GM18870 (cell line): ENCODE results near the gene ABCD1.
A peak's percentile ranks its signal among the peaks of the same experiment; 100 is the strongest.
"Not testable (repeated sequence)": the region's sequence is repeated elsewhere in the genome, so short reads cannot be mapped to it uniquely, and the experiment has no call there.

Experiments
- ATAC-seq: cut with Tn5 transposase; IDR thresholded peaks from one replicate; pipeline ENCODE4 v1.9.1; 2021; ENCODE audit warnings: moderate library complexity; ENCODE audit not compliant: unreplicated experiment

ABCD1 gene

DNA sequence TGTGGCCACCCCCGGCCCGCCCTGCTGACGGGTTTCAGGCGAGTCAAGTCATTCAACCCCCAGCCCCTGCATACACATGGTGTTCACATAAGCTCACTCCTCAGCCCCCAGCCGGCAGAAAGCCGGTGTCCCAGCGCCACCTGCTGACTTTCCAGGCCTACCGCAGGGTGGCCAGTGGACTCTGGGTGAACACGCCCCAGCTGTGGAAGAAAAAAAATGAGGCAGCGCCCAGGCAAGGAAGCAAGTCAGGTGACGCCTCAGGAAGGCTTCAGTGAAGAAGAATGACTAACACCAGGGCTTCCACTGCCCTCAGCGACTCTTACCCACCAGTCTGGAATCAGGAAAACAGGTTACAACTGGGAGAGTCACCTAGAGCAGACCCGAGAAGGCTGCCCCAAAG is 16.2 kb upstream of the ABCD1 start:
- ATAC-seq: no peak

DNA sequence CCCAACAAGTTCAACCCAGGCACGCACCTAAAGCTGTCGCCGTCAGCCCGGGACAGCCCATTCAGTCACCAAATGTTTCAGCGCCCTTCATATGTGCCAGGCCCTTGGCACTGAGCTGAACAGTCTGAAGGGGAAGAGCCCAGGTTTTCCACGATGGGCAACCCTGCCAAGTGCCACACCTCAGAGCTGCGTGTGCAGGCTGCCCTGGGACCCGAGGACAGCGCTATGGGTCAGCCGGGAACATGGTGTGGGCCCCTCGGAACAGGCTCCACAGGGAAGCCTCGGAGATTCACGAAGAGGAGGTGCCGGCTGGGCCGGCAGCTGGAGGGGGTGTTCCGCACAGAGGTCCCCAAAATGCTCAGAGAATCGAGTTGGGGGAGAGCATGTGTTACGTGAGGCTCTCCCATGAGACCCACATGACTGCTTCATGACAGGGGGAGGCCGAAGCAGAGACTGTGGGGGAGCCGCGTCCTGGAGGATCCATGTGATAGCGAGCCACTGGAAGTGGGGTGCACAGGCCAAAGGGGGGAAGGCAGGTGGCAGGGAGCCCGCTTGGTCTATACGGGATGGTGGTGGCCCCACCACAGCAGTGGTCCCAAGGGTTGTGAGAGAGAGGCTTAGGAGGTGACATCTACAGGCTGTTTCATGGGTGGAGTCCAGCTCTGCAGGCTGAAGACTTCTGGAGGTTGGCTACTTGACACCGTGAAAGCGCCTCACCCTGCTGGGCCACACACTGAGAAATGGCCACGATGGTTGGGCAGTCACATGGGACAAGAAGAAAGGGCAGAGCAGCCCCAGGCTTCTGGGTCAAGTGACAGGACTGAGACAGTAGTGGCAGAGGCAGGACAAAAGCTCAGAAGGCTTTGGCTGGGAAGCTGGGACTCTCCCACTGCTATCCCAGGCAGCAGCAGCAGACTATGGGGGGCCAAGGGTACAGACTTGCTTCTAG is 14.7 kb upstream of the ABCD1 start:
- ATAC-seq: no peak

DNA sequence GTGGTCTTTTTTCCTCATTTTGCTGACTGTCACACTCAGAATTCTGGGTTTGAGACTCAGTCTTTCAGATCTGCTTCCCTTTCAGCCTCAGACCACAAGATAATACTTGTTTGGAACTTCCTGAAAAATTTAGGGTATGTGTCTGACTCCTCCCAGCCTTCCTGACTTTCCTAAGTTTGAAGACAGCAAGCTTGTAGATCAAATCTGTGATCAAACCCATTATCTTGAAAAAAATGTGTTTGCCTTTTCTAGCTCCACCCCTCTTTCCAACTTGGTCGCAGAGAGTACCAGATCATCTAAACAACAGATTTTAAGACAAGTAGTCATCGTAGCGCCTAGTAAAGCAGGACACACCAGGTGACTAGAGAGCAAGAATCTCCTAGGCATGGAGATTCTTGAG is 10.4 kb upstream of the ABCD1 start:
- no peak for ATAC-seq

DNA sequence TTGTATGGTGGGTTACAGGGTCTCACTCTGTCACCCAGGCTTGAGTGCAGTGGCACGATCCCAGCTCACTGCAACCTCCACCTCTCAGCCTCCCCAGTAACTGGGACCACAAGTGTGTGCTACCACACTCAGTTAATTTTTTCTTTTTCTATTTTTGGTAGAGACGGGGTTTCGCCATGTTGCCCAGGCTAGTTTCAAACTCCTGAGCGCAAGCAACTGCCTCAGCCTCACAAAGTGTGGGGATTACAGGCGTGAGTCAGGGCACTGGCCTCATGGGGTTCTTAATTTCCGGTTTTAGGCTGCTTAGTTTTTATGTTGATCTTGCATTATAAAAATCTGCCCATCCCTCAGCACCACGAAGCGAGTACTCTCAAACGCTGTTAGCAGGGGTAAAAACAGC is 7.2 kb upstream of the ABCD1 start:
- ATAC-seq: no peak

DNA sequence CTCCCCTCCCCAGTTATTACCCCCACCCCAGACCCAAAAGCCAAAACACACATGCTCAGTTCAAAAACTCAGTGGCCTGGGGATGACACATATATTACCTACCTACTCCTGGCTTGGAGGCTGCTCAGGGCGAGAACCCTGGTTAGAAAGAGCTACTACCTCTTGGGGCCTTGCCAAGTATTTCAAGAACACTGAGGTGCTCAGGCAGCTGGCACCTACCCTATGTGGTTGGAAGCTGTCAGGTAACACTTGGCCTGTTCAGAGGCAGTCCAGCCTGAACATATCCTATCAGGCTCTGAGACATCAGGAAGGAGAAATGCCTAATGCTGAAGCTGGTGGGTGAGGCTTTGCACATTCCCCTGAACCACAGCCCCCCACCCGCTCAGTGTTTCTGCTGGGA is 5.4 kb upstream of the ABCD1 start:
- ATAC-seq: no peak

DNA sequence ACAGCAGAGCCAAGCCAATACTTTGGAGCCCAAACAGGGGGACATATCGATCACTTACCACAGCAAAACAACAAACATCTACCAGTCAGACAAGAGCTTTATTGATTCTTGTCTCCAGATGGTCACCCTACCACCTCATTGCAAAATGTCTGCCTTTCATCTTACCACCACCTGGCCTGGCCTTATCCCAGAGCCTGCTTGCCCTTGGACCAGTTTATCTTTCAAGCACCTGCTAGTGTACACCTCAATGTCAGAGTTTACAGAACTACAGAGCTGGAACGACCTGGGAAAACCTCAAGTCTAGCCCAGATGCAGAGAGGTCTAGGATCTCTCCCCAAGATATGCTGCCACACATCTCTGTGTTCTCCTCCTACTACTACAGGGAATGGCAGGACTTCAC is 5.0 kb upstream of the ABCD1 start:
- no peak for ATAC-seq

DNA sequence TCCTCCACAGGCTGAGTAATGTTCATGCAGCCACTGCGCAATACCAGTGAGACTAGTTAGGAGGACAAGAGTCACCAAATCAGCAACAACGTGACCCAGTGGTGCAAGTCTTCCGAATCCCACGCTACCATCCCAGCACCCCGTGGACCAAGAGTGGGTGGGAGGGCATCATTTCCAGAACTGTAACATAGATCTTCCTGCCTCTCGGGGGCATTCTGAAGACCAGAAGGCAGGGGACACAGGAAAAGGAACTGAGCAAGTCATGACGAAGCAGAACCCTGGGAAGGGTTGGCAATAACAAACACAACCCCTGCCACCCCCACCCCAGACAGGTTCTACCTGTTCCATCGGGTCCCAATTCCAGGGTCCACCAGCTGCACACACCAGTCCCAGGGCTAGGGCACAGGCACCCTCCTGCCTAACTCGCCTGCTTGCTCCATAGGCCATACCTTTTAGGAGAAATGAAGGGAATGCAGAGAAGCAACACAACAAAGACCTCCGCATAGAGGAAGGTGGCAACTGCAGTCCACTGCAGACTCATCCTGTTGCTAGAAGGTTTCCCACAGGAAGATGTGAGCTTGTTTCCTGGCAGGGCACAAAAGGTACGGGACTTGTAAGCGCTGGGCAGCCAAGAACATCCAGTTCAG is 1.8 kb upstream of the ABCD1 start:
- ATAC-seq: no peak

DNA sequence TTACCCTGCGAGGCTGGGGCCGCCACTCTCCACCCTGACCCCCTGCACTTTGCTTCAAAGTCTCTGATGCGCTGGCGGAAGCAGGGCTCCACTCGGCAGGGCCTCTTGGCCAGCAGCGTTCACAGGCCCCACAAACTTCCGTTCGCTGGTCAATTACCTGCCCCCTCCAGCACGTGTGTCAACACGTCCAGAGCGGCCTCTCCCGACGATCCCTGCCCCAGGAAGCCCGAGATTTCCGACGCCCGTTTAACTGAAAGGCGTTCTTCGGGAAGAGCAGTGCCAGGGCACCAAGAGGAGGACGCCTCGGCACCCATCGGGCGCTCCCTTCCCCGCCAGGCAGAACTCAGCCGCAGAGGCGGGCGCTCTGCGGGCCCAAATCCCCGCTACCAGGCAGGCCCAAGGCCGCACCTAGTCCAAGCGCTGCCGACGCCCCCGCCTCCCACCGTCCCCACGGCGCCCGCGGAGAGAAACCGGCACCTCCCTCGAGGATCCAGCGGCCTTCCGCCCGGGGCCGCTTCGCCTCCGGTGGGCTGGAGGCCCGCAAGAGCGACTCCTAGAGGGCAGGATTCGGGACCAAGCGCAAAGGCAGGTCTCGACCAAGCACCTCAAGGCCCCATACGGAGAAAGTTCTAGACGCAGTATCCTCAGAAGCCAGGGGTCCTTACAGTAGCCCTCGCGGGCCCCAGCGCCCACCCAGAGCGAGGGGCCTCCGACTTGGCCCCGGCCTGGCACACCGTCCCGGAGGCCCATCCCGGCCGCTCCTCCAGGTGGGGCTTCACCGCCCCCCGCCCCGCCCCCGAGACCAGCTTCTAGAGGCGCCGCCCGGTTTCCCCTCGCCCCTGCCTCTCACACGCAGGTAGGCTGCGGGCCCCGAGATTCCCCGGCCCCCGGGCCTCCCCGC is 1.1 kb upstream of the ABCD1 start:
- ATAC-seq: no peak

DNA sequence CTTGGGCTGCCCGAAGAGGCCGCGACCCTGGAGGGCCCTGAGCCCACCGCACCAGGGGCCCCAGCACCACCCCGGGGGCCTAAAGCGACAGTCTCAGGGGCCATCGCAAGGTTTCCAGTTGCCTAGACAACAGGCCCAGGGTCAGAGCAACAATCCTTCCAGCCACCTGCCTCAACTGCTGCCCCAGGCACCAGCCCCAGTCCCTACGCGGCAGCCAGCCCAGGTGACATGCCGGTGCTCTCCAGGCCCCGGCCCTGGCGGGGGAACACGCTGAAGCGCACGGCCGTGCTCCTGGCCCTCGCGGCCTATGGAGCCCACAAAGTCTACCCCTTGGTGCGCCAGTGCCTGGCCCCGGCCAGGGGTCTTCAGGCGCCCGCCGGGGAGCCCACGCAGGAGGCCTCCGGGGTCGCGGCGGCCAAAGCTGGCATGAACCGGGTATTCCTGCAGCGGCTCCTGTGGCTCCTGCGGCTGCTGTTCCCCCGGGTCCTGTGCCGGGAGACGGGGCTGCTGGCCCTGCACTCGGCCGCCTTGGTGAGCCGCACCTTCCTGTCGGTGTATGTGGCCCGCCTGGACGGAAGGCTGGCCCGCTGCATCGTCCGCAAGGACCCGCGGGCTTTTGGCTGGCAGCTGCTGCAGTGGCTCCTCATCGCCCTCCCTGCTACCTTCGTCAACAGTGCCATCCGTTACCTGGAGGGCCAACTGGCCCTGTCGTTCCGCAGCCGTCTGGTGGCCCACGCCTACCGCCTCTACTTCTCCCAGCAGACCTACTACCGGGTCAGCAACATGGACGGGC is 579 bp downstream of the ABCD1 start:
- ATAC-seq: no peak

DNA sequence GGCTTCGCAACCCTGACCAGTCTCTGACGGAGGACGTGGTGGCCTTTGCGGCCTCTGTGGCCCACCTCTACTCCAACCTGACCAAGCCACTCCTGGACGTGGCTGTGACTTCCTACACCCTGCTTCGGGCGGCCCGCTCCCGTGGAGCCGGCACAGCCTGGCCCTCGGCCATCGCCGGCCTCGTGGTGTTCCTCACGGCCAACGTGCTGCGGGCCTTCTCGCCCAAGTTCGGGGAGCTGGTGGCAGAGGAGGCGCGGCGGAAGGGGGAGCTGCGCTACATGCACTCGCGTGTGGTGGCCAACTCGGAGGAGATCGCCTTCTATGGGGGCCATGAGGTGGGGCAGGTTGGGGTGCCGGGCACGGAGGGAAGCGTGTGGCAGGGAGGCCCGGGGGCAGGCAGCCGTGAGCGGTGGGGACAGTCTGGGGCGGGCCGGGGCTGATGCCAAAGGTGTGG is 1.2 kb downstream of the ABCD1 start:
- no peak for ATAC-seq

DNA sequence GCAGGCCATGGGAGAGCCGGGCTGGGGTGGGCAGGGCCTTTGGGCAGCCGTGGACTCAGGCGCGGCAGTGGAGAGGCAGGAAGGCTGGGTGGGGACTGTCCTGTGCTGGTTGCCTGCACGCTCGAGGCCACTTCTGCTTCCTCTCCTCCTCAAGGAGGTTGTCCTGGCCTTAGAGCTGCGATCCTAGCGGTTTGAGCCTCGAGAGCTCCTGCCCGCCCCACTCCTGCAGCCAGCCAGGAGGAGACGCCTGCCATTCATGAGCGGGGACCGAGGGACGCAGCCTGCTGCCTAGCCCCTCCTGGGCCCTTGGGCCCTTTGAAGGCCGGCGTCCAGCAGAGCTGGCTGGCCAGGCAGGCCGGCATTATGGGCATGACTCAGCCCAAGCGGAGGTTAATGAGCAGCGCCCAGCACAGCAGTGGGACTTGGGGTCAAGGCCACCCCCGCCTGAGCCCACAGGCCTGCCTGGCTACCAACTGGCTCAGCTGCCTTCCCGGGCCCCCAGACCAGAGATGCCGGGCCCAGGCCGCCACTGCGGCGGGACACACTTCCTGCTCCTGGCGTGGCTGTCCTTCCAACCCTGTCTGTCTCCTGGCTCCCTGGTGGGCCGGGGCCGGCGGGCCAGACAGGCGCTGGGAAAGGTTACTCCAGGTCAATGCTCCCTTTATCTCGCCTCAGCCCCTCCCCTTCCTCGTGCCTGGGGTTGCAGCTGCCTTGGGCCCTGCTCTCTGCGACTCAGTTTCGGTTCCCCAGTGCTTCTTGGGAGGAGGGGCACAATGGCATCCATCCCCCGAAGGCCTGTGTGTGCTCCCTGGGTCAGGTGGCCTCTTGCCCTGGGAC is 1.8 kb downstream of the ABCD1 start:
- peak; percentile 46 for ATAC-seq

DNA sequence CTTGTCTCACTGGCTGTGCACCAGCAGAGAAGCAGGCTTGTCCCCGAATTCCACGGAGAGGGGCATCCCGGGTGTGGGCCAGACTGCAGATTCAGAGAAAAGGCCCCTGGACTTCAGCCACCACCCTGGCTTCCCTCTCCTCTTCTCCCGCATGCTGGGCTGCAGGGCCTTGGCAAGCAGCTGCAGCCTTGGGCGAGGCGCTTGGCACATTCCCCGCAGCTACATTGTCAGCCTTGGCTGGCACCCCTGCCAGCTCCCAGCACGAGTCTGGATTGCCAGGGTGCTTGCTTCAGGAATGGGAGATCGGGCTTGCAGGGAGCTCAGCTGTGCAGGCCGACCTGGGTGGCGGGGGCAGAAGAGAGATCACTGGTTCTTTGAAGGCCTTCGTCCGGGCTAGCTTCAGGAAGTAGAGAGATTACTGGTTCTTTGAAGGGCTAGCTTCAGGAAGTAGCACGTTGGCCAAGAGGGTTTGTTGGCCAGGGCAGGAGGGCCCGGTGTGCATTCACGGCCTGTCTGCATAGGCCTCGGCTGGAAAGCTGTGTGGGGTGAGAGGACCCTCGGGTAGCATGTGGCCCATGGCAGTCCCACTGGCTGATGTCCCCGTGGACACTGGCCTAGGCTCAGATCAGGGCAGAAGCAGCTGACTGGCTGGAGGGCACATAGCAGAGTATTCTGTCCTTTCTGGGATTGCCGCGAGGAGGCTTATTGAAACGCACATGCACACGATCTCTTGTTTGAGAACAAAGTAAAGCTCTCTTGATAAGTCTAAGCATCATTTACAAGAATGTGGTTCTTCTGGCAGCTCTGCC is 2.7 kb downstream of the ABCD1 start:
- ATAC-seq: no peak

DNA sequence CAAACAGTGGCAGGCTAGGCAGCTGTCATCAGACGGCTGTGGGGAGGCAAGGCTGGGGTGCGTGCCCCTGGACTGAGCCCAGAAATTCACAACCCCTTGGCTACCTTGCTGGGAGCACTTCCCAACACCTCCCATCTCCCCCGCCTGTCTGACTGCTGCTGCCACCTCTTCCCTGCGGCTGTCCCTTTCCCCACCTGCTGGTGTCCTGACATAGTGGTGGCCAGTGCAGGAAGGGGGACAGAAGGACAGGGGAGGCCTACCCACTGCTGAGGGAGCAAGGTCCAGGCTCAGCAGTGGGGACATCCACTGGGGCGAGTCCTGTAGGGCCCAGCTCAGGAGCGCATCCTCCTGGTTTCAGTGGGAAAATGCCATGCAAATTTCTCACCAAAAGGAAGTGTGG is 3.4 kb downstream of the ABCD1 start:
- ATAC-seq: no peak

DNA sequence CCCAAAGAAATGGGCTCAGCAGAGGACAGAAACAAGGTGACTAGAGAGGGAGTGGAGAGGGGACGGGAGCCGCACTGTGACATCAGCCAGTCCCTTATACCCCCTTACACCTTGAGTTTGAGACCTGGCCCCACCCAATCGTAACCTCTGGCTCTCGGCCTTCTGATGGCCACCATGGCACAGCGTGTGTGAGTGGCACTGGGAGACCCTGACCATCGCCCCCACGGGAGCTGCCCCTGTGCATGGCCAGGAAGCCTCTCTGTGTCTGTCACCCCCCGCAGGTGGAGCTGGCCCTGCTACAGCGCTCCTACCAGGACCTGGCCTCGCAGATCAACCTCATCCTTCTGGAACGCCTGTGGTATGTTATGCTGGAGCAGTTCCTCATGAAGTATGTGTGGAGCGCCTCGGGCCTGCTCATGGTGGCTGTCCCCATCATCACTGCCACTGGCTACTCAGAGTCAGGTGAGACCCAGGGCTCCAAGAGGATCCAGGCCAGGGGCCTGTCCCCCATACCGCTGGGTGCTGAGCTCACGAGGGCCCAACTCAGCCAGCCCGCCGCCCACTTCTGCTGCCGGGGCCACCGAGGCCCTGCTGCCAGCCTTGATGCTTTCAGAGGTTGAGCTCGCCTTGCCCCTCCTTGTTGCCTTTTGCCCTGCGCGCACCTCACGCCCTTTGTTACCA is 4.4 kb downstream of the ABCD1 start:
- ATAC-seq: no peak

DNA sequence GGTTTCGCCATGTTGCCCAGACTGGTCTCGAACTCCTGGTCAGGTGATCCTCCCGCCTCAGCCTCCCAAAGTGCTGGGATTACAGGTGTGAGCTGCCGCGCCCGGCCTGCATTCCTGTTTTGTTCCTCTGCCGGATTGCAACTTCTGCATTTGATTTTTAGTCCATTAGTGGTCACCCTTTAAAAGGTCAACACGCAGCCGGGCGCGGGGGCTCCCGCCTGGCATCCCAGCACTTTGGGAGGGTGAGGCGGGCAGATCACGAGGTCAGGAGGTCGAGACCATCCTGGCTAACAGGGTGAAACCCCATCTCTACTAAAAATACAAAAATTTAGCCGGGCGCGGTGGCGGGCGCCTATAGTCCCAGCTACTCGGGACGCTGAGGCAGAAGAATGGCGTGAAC is 5.5 kb downstream of the ABCD1 start:
- ATAC-seq: not testable (repeated sequence)

DNA sequence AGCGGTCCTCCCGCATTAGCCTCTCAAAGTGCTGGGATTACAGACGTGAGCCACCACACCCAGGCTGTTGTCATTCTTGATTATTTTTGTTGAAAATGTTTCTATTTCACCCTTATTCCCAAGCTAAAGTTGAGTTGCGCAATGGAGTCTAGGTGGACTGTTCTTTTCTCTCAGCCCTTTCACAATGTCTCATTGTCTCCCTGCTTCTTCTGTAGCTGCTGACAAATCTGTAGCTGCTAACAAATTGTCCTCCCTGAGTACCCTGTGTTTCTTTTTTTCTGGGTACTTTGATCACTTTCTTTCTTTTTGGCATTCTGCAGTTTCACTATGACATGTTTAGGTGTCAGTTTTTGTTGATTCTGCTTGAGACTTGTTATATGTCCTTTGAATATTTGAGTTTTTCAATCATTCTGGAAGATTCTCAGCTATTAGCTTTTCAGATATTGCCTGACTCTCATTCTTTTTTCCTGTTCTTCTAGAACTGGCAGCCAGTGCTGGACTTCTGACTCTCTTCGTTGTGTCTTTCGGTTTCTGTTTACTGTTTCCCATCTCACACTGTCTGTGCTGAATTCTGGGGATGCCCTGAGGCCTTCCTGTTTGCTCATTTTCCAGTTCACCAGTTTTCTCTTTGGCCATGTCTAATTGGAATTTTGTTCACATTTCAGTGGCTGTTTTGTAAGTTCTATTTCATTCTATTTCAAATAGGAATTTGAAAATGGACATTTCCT is 6.6 kb downstream of the ABCD1 start:
- ATAC-seq: no peak

DNA sequence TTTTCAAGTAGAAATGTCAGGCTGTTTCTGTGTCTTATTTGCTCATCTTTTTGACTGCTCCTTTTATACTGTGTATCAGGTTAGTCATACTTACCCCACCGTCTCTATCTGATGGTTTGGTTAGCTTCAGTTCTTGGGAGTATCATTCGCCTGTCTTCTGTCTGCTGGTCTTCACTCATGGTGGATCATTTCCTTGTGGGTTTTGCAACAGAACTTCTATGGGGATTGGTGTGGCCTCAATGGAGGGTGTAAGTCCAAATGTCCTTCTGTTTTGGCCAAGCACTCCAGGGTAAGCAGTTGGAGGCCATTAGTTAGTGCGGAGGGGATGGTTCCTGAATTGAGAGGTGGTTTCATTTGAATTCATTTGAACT is 7.2 kb downstream of the ABCD1 start:
- ATAC-seq: no peak

DNA sequence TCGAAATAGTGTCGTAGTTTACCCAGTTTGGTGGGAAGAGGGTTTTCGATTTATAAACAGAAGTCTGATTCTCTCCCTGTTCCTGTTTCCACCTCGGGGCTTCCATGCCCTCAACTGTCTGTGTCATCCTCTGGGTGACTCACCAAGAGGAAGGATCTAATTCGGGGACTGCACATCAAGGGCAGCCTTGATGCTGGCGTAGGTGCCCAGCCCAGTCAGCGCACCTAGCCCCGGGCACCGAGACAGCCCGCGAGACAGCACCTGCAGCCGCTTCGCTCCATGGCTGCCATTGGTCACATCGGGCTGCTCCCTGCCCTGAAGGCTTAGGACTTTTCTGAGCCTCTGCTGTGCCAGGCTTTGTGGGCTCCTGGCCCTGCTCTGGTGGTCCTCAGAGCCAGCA is 7.7 kb downstream of the ABCD1 start:
- ATAC-seq: no peak
